Nephron progenitor cell (in vitro differentiated cells): Measurements from ENCODE around the gene ARID1B.

Source experiments
- DNase-seq: peaks from one replicate; pipeline ENCODE4 v3.0.0; 2021
- H3K27ac Mint-ChIP-seq: 2 replicates; pipeline ENCODE4 v1.8.0; 2021; ENCODE audit warnings: mild to moderate bottlenecking, moderate library complexity, mixed read lengths
- H3K27me3 Mint-ChIP-seq: 2 replicates; pipeline ENCODE4 v1.8.0; 2021; ENCODE audit warnings: mild to moderate bottlenecking, low read depth, mixed read lengths; ENCODE audit not compliant: poor library complexity
- H3K36me3 Mint-ChIP-seq: 2 replicates; pipeline ENCODE4 v1.8.0; 2021; ENCODE audit warnings: low read depth, mixed read lengths
- H3K4me1 Mint-ChIP-seq: 2 replicates; pipeline ENCODE4 v1.8.0; 2021; ENCODE audit warnings: mixed read lengths
- H3K4me3 Mint-ChIP-seq: 2 replicates; pipeline ENCODE4 v1.8.0; 2021; ENCODE audit warnings: mild to moderate bottlenecking, moderate library complexity, mixed read lengths
- H3K9me3 Mint-ChIP-seq: 2 replicates; pipeline ENCODE4 v1.8.0; 2021; ENCODE audit warnings: mild to moderate bottlenecking, moderate library complexity, mixed read lengths
- TF ChIP-seq, protein P1 (sequence below): fragments of 200-600 bp; sonication (generic); IDR thresholded peaks from 2 replicates; pipeline ENCODE4 v1.5.0; 2021; ENCODE audit warnings: antibody characterized with exemption

Gene ARID1B

GRCh38 chr6:157083343-157083742 lies 306.2 kb downstream of the ARID1B start:
- H3K27me3 Mint-ChIP-seq = no peaks in the 10 kb centered on the region
- DNase-seq = no peak
- no peak overlapping the region for H3K27ac Mint-ChIP-seq
- TF ChIP-seq, protein P1, sequence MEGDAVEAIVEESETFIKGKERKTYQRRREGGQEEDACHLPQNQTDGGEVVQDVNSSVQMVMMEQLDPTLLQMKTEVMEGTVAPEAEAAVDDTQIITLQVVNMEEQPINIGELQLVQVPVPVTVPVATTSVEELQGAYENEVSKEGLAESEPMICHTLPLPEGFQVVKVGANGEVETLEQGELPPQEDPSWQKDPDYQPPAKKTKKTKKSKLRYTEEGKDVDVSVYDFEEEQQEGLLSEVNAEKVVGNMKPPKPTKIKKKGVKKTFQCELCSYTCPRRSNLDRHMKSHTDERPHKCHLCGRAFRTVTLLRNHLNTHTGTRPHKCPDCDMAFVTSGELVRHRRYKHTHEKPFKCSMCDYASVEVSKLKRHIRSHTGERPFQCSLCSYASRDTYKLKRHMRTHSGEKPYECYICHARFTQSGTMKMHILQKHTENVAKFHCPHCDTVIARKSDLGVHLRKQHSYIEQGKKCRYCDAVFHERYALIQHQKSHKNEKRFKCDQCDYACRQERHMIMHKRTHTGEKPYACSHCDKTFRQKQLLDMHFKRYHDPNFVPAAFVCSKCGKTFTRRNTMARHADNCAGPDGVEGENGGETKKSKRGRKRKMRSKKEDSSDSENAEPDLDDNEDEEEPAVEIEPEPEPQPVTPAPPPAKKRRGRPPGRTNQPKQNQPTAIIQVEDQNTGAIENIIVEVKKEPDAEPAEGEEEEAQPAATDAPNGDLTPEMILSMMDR = no peak
- H3K36me3 Mint-ChIP-seq = peaks cover 38% of the 10 kb centered on the region
- no peak overlapping the region for H3K4me3 Mint-ChIP-seq
- peaks cover 40% of the 10 kb centered on the region for H3K4me1 Mint-ChIP-seq
- no peaks in the 10 kb centered on the region for H3K9me3 Mint-ChIP-seq

GRCh38 chr6:157086632-157087031 lies 309.5 kb downstream of the ARID1B start:
- H3K27ac Mint-ChIP-seq = no peak overlapping the region
- DNase-seq = no peak
- no peaks in the 10 kb centered on the region for H3K27me3 Mint-ChIP-seq
- H3K36me3 Mint-ChIP-seq = peaks cover 43% of the 10 kb centered on the region
- H3K4me3 Mint-ChIP-seq = no peak overlapping the region
- H3K4me1 Mint-ChIP-seq = peaks cover 49% of the 10 kb centered on the region
- TF ChIP-seq, protein P1 = no peak
- no peaks in the 10 kb centered on the region for H3K9me3 Mint-ChIP-seq

DNA sequence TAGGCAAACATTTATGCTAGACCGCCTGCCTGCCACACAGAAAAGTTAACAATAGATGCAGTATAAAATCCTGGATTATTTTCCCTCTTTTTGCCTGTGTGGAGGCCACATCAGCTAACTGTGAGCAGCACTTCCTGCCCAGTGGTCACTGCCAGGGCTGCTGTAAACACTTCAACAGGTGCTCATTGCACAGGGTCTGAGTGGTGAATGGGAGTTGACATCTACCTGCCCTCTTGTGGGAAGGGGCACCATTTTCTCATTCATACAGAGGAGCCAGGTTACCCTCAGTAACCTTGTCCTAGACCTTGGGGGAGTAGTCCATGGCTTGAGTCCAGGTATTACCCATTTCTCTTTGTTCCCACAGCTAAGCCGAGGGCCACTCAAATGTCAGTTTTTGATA lies 310.8 kb downstream of the ARID1B start:
- H3K9me3 Mint-ChIP-seq = no peaks in the 10 kb centered on the region
- no peak overlapping the region for H3K27ac Mint-ChIP-seq
- TF ChIP-seq, protein P1 = no peak
- no peak for DNase-seq
- H3K4me1 Mint-ChIP-seq = peaks cover 44% of the 10 kb centered on the region
- H3K27me3 Mint-ChIP-seq = no peaks in the 10 kb centered on the region
- H3K4me3 Mint-ChIP-seq = no peak overlapping the region
- H3K36me3 Mint-ChIP-seq = peaks cover 54% of the 10 kb centered on the region

- no peaks in the 10 kb centered on the region for H3K27me3 Mint-ChIP-seq
- no peaks in the 10 kb centered on the region for H3K9me3 Mint-ChIP-seq
- H3K36me3 Mint-ChIP-seq = peaks cover 63% of the 10 kb centered on the region
- H3K4me1 Mint-ChIP-seq = peaks cover 47% of the 10 kb centered on the region
- H3K4me3 Mint-ChIP-seq = no peak overlapping the region
- no peak for DNase-seq
- H3K27ac Mint-ChIP-seq = peak overlapping the region; percentile 86
- TF ChIP-seq, protein P1 = no peak
These were observed 311.7 kb downstream of the ARID1B start for GRCh38 chr6:157088841-157089240.

GRCh38 chr6:157089258-157089657 lies 312.1 kb downstream of the ARID1B start:
- Mint-ChIP-seq H3K27ac (peak overlapping the region; percentile 86), H3K4me1 (peaks cover 51% of the 10 kb centered on the region), H3K4me3 (no peak overlapping the region), H3K27me3 (no peaks in the 10 kb centered on the region), H3K36me3 (peaks cover 64% of the 10 kb centered on the region), H3K9me3 (no peaks in the 10 kb centered on the region)
- DNase-seq = no peak
- TF ChIP-seq, protein P1 = no peak

- no peak overlapping the region for H3K27ac Mint-ChIP-seq
- no peaks in the 10 kb centered on the region for H3K27me3 Mint-ChIP-seq
- no peak overlapping the region for H3K4me3 Mint-ChIP-seq
- no peak for DNase-seq
- TF ChIP-seq, protein P1 = no peak
- peaks cover 64% of the 10 kb centered on the region for H3K36me3 Mint-ChIP-seq
- no peaks in the 10 kb centered on the region for H3K9me3 Mint-ChIP-seq
- peaks cover 51% of the 10 kb centered on the region for H3K4me1 Mint-ChIP-seq
These were observed 312.7 kb downstream of the ARID1B start for GRCh38 chr6:157089851-157090250.
